Fibroblast of the conjunctiva (primary cell): ENCODE measurements around the gene MPND.

Source experiments
- DNase-seq: peaks from one replicate; pipeline ENCODE4 v3.0.0-alpha.2; 2010; ENCODE audit warnings: low read depth

MPND gene

DNA sequence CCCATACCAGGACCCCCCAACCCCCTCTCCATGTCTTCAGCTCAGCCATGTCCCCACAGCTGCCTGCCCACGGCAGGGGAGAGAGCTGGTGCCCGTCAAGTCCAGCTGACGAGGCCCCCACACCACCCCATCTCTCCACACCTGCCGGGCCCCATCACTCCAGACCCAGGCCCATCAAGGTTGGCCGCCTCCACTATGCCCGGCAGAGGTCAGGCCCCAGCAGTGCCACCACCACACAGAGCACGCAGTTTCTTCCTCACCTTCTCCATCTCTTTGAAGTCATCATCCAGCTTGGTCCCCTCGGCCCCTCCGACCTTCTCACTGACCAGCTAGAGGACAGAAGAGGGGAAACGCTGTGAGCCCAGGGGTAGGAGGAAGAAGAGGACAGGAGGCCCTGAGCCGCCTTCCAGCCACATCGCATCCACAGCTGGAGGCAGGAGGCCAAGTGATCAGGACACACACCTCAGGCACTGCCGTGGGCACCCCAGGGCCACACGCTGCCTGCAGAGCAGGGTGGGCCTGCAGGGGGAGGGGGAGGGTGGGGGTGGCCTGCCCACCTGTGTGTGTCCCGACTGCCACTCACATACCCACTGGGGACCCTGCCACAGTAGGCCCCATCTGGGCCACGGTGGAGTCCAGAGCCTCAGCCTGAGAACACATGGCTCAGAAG lies 23.4 kb downstream of the MPND start:
- no peak for DNase-seq

DNA sequence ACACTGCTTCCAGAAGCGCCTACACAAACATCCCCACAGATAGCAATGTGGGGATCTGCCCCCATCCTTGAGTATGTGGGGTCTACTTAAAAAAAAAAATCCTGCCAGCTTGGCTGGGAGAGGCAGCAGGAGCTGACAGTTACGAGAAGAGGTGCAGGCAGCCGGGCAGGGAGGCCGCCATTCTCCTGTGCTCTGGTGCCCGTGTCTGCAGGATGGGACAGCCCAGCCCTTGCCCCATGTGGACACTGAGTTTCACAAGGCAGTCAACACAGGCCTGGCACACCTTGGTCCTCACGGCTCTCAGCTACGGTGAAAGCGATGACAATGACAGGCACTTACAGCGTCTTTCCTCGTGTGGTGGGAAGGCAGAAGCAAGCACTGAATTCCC lies 24.0 kb downstream of the MPND start:
- DNase-seq, result no peak

GRCh38 chr19:4367781-4368127 lies 24.4 kb downstream of the MPND start:
- no peak for DNase-seq

DNA sequence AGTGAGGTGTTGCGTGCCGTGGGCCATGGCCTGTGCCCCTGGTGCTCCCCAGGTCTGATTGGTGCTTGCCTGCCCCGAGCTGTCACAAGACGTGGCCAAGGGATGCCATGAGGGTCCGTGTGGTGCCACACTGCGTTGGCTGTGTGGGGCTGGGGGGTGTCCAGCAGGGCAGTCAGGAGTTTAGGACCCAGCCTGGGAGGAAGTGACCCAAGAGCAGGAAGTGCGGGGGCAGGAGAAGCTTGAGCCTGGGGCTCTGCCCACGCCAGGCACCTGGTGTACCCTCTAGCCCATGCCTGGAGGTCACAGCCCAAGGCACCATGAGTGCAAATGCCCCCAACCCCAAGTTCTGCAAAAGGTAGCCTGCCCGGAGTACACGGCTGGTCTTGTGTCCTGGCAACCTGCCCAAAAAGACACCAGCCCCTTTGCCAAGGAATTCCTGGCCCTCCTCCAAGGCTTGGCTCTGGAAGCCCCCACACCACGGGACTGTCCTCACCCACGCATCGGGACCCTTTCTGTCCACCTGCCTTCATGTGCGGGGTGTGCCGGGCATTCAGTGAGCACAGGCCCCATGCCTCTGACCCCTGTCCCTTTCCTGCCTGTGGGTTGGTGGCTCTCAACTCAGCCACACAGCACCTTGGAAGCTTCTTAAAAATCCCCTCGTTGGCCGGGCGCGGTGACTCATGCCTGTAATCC lies 24.9 kb downstream of the MPND start:
- DNase-seq, result no peak

- DNase-seq, result no peak
These were observed 25.9 kb downstream of the MPND start for GRCh38 chr19:4369109-4369887.

DNA sequence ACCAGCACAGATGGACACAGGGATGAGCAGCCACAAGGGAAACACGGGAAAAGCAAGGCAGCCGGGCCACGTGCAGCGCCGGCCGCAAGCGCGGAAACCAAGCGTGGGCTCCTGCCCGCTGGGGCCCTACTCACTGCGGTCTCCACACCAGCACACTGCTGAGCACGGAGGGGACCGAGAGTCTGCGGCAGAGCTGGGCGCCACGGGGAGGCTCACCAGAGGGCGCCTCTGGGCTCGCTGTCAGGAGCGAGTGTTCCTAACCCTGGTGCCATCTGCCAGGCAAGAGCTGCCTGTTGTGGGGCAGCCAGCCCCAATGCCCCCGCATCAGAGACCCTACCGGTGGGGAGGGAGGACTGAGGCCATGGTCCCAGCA lies 26.5 kb downstream of the MPND start:
- DNase-seq, result no peak

GRCh38 chr19:4370418-4371041 lies 27.2 kb downstream of the MPND start:
- no peak for DNase-seq

DNA sequence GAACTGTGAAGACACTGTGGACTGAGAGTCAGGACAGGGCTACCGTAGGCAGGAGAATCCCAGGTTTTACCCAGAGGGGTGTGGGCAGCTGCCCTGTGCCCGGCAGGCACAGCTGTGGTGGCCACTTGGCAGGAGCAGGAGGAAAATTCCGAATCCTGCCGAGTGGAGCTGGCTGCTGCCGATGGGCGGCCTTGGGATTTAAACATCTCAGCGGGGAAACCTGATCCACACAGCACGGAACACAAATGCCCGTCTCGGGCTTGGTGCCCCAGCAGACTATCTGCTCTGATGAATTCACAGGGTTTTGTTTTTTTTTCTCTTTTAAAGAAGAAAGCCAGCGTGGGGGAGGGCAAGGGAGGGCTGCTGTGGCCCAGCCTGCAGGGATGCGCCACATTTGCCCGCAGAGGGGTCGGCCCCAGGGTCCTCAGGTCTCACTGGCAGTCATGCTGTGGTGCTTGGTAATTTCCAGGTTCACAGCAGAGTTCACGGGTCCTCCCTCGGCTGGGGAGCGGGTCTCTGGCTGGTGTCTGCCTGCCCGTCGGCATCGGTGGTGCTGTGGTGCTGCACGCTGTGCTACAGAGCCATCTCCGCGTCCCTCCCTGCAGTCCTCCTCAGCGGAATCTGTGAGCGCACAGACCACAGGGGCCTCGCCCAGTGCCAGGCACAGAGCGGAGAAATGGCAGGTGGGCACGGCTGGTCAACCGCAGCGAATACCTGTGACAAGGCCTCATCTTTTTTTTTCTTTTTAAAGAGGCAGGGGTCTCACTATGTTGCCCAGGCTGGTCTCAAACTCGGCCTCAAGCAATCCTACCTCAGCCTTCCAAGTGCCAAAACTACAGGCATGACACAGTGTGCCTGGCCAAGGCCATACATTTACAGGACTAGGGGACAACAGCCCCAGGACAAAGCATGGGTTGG lies 28.1 kb downstream of the MPND start:
- DNase-seq, result peak; percentile 36

DNA sequence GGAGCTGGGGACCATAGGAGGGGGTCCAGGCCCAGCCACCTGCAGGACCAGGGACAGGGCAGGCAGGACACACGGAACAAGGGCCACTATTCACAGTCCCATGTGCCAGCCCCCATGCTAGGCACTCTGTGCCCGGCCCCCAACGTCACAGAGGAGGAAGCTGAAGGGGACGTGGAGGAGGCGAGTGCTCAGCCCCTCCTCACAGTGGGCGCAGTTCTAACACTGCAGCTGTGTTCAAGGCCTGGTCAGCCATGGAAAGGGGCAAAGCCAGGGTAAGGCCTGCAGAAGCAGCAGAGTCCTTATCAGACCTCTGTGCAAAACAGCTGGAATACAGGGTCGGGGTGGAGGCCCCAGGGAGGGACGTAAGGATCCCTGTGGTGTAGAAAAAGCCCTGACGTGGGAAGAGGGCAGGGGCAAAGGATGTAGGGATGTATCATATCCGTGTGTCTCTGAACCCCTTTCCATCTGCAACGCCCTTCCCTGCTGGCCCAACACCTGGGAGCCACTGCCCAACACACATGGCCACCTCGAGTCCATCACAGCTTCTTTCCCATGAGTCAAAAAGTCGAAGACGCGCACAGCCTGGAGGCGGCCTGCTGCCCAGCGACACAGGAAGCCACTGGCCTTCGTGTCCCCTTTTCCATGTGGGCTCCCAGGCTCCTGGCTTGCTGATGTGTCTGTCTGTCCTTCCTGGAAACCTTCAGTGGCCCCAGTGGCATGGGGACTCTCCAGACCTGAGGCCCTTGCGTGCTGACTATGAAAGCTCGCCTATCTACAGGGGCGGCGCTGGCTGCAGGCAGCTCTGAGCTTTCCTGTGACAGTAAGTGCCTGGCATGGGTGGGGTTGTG lies 29.0 kb downstream of the MPND start:
- no peak for DNase-seq

- DNase-seq, result no peak
These were observed 29.6 kb downstream of the MPND start for GRCh38 chr19:4373013-4373367.

GRCh38 chr19:4373601-4374497 lies 30.5 kb downstream of the MPND start:
- no peak for DNase-seq

- DNase-seq, result peak; percentile 84
These were observed 31.3 kb downstream of the MPND start for GRCh38 chr19:4374498-4375163.

DNA sequence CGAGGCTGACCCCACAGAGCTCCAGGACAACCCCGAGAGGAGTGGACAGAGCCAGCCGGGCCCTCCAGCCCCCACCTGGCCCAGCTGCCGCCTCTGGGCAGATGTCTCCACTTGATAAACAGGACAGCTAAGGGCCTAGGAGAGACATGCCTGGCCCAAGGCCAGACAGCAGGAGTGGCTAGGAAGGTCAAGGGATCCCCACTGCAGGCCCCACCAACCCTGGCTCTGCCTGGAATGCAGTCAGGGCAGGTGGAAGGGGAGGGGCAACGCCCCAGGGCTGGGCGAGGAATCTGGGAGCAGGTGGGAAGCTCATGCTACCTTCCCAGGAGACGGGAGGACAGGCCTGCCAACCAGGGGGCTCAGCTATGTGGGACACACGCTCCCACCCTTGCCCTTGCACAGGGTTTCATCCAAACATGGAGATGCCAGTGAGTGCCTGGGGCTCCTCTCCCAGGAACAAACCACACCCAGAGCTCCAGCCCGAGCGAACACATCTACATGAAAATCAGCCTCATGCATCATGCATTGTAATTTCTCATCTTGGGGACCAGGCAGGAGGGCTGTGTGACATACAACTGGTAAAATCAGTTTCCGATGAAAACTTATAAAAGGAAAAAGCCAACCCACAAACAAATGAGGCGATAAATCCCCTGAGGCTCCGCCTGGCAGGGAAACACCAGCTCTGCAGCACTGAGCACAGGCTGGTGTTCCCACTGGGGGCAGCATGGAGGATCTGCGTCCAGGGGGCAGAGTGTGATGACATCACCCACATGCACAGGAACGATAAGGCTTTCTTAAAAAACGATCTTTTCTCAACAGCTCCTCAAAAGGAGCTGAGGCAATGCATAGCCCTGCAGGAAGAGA lies 32.0 kb downstream of the MPND start:
- DNase-seq, result peak; percentile 71

- DNase-seq, result no peak
These were observed 32.8 kb downstream of the MPND start for GRCh38 chr19:4376028-4376670.

DNA sequence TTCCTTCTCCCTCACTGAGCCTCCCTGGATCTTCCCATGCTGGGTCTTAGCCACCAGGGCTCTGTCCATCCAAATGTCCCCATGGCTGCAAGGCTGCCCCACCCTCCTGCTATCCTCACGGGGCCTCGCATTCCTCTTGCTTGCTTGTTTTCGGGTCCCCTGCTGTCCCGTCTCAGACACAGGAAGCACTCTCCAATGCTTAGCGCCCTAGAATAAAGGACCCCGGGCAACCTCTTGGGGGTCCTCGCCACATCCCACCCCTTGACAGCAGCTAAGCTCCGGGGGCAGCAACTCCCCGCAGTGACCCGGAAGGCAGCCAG lies 33.3 kb downstream of the MPND start:
- no peak for DNase-seq

GRCh38 chr19:4376991-4377781 lies 33.8 kb downstream of the MPND start:
- no peak for DNase-seq

DNA sequence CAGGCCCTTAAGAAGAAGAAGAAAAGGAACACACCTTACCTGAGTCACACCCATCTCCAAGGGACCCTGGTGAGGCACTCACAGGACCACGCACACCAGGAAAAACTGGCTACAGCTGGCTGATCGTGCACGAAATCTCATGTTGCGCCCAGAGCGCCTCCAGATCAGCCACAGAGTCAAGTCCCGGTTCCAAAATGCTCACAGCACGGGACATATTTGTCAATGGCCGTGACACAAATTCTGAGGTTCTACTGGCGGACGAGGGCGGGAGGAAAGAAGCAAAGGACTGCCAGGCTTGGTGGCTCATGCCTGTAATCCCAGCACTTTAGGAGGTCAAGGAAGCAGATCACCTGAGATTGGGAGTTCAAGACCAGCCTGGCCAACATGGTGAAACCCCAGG lies 35.5 kb downstream of the MPND start:
- no peak for DNase-seq
